NCI-H128 (cell line): ENCODE data around the gene VWF.

Experiments
- DNase-seq: peaks from one replicate; lab custom pipeline; 2025; ENCODE audit not compliant: unreplicated experiment; lab: John Stamatoyannopoulos, UW

Gene VWF

GRCh38 chr12:6080149-6081045 lies 44.1 kb downstream of the VWF start:
- no peak for DNase-seq

- DNase-seq, result no peak
Observed at GRCh38 chr12:6078398-6079096, 45.9 kb downstream of the VWF start.

- no peak for DNase-seq
Observed at GRCh38 chr12:6077692-6078083, 46.8 kb downstream of the VWF start.

- no peak for DNase-seq
Observed at GRCh38 chr12:6076776-6077691, 47.4 kb downstream of the VWF start.

GRCh38 chr12:6076346-6076745 lies 48.1 kb downstream of the VWF start:
- no peak for DNase-seq

- no peak for DNase-seq
Observed at GRCh38 chr12:6074979-6075585, 49.4 kb downstream of the VWF start.

- no peak for DNase-seq
Observed at GRCh38 chr12:6074427-6074826, 50.0 kb downstream of the VWF start.

GRCh38 chr12:6073426-6073825 lies 51.0 kb downstream of the VWF start:
- no peak for DNase-seq

- DNase-seq, result no peak
Observed at GRCh38 chr12:6072302-6072752, 52.1 kb downstream of the VWF start.

- no peak for DNase-seq
Observed at GRCh38 chr12:6071589-6071988, 52.9 kb downstream of the VWF start.

- DNase-seq, result no peak
Observed at GRCh38 chr12:6070472-6071257, 53.8 kb downstream of the VWF start.

- DNase-seq, result no peak
Observed at GRCh38 chr12:6069437-6070093, 54.9 kb downstream of the VWF start.

GRCh38 chr12:6068227-6068626 lies 56.2 kb downstream of the VWF start:
- DNase-seq, result no peak

GRCh38 chr12:6067152-6067916 lies 57.1 kb downstream of the VWF start:
- DNase-seq, result no peak

GRCh38 chr12:6066651-6067050 lies 57.8 kb downstream of the VWF start:
- DNase-seq, result no peak

- no peak for DNase-seq
Observed at GRCh38 chr12:6065863-6066199, 58.6 kb downstream of the VWF start.

- no peak for DNase-seq
Observed at GRCh38 chr12:6065131-6065862, 59.2 kb downstream of the VWF start.
